GM23248 (cell line): ENCODE measurements around the gene HELB.

ENCODE experiments used
- EZH2 ChIP-seq: fragments of 200-600 bp; sonication (generic); IDR thresholded peaks from 2 replicates; pipeline ENCODE4 v1.6.1; 2018; ENCODE audit warnings: antibody characterized with exemption, mild to moderate bottlenecking; ENCODE audit not compliant: insufficient read depth, poor library complexity, severe bottlenecking
- EZH2phosphoT487 ChIP-seq: fragments of 200-600 bp; sonication (generic); IDR thresholded peaks from 2 replicates; pipeline ENCODE4 v1.6.1; 2018; ENCODE audit warnings: antibody characterized with exemption, moderate library complexity, mild to moderate bottlenecking, low read depth; ENCODE audit not compliant: insufficient read depth

- no peak for TF ChIP-seq EZH2
- TF ChIP-seq EZH2phosphoT487: no peak
These were observed 11.5 kb upstream of the HELB start for GRCh38 chr12:66290716-66291200.
